IMR-90 (cell line): Measurements from ENCODE around the gene KRT71. TPM values are rescaled to one million over a fixed set of nuclear protein-coding genes. Genes with fewer than 3 reads are reported as not detected.

ENCODE experiments used
- ATAC-seq: fragments of 200-7000 bp; cut with Tn5 transposase; 2 replicates; pipeline ENCODE4 v1.9.1; 2020; ENCODE audit warnings: low read depth, mild to moderate bottlenecking, moderate library complexity
- BruUV-seq: library from RNA; stranded (reverse); fragments of 400-500 nt; replicated peaks from 2 replicates; lab custom pipeline; 2021; lab: Mats Ljungman, UMichigan
- CTCF ChIA-PET: fragments of 300-600 bp; formaldehyde crosslinking; extraction: SDS; loops from one replicate; lab custom pipeline; 2021; ENCODE audit warnings: antibody characterized with exemption; lab: Yijun Ruan, JAX
- POLR2A ChIA-PET: fragments of 300-600 bp; sonication (Branson Sonifier 250); formaldehyde crosslinking; loops from one replicate; lab custom pipeline; 2022; ENCODE audit warnings: antibody characterized with exemption; ENCODE audit not compliant: unreplicated experiment; lab: Charles Lee
- DNase-seq: peaks from one replicate; pipeline ENCODE4 v3.0.0; 2013
- H2AFZ ChIP-seq: replicated peaks from 2 replicates; pipeline ENCODE3; 2013; ENCODE audit warnings: low read length, mild to moderate bottlenecking; ENCODE audit not compliant: poor library complexity
- H2AK5ac ChIP-seq: 2 replicates; pipeline ENCODE4 v1.6.1; 2013; ENCODE audit warnings: low read depth, low read length, inconsistent platforms
- H2AK9ac ChIP-seq: replicated peaks from 2 replicates; pipeline ENCODE3; 2013; ENCODE audit warnings: mild to moderate bottlenecking, low read depth, low read length, moderate library complexity; ENCODE audit not compliant: poor library complexity
- H2BK120ac ChIP-seq: 2 replicates; pipeline ENCODE4 v1.6.1; 2013; ENCODE audit warnings: low read depth, low read length, inconsistent platforms
- H2BK15ac ChIP-seq: 3 replicates; pipeline ENCODE4 v1.6.1; 2013; ENCODE audit warnings: low read depth, low read length, inconsistent platforms
- H2BK20ac ChIP-seq: 2 replicates; pipeline ENCODE4 v1.6.1; 2013; ENCODE audit warnings: low read depth, mild to moderate bottlenecking, inconsistent platforms, low read length, moderate library complexity
- H2BK5ac ChIP-seq: 2 replicates; pipeline ENCODE4 v1.6.1; 2013; ENCODE audit warnings: mild to moderate bottlenecking, low read depth, low read length, inconsistent platforms; ENCODE audit not compliant: poor library complexity, severe bottlenecking
- H3K14ac ChIP-seq: replicated peaks from 2 replicates; pipeline ENCODE4 v1.6.1; 2013; ENCODE audit warnings: low read depth, low read length, inconsistent platforms
- H3K18ac ChIP-seq: 2 replicates; pipeline ENCODE4 v1.6.1; 2013; ENCODE audit warnings: low read depth, low read length, control low read depth
- H3K23ac ChIP-seq: 2 replicates; pipeline ENCODE4 v1.6.1; 2013; ENCODE audit warnings: low read depth, low read length, inconsistent platforms
- H3K27ac ChIP-seq: 2 replicates; pipeline ENCODE4 v1.5.1; 2013; ENCODE audit warnings: mild to moderate bottlenecking, control low read depth, low read length; ENCODE audit not compliant: insufficient read depth
- H3K27me3 ChIP-seq: 2 replicates; pipeline ENCODE4 v1.6.1; 2013; ENCODE audit warnings: low read length; ENCODE audit not compliant: control insufficient read depth, insufficient read depth
- H3K36me3 ChIP-seq: 2 replicates; pipeline ENCODE4 v1.6.1; 2013; ENCODE audit warnings: low read length, mixed read lengths; ENCODE audit not compliant: control insufficient read depth, insufficient read depth
- H3K4ac ChIP-seq: 2 replicates; pipeline ENCODE4 v1.6.1; 2013; ENCODE audit warnings: low read depth, low read length, inconsistent platforms
- H3K4me1 ChIP-seq: 2 replicates; pipeline ENCODE4 v1.6.1; 2013; ENCODE audit warnings: low read length, mixed read lengths; ENCODE audit not compliant: control insufficient read depth, insufficient read depth
- H3K4me2 ChIP-seq: 2 replicates; pipeline ENCODE4 v1.6.1; 2013; ENCODE audit warnings: low read depth, mild to moderate bottlenecking, control low read depth, low read length, moderate library complexity
- H3K4me3 ChIP-seq: 2 replicates; pipeline ENCODE4 v1.5.1; 2013; ENCODE audit warnings: low read depth, mild to moderate bottlenecking, control low read depth, low read length, moderate library complexity; ENCODE audit not compliant: insufficient read depth
- H3K56ac ChIP-seq: 2 replicates; pipeline ENCODE4 v1.6.1; 2013; ENCODE audit warnings: low read length, inconsistent platforms; ENCODE audit not compliant: insufficient read depth; ENCODE audit errors: extremely low read depth
- H3K79me1 ChIP-seq, 2 experiments: 2 replicates each; pipeline ENCODE4 v1.6.1; 2013; ENCODE audit warnings: low read length in 2 of 2, inconsistent platforms in 1 of 2, low read depth in 1 of 2
- H3K9ac ChIP-seq: 2 replicates; pipeline ENCODE4 v1.6.1; 2013; ENCODE audit warnings: low read depth, low read length, control low read depth
- H3K9me1 ChIP-seq: 2 replicates; pipeline ENCODE4 v1.6.1; 2013; ENCODE audit warnings: low read length, inconsistent platforms; ENCODE audit not compliant: insufficient read depth
- H3K9me3 ChIP-seq: 2 replicates; pipeline ENCODE4 v1.6.1; 2013; ENCODE audit warnings: low read length; ENCODE audit not compliant: control insufficient read depth, insufficient read depth
- H4K20me1 ChIP-seq: 2 replicates; pipeline ENCODE4 v1.6.1; 2013; ENCODE audit warnings: low read length, inconsistent platforms; ENCODE audit not compliant: insufficient read depth
- H4K5ac ChIP-seq: 2 replicates; pipeline ENCODE4 v1.6.1; 2013; ENCODE audit warnings: mild to moderate bottlenecking, low read depth, low read length, control low read depth
- H4K8ac ChIP-seq, 2 experiments: 2 replicates each; pipeline ENCODE4 v1.6.1; 2013; ENCODE audit warnings: low read depth in 2 of 2, low read length in 2 of 2, control low read depth in 1 of 2, inconsistent platforms in 1 of 2
- H4K91ac ChIP-seq: 2 replicates; pipeline ENCODE4 v1.6.1; 2013; ENCODE audit warnings: low read depth, low read length, inconsistent platforms; ENCODE audit not compliant: insufficient read depth
- BHLHE40 ChIP-seq: fragments of 150-350 bp; IDR thresholded peaks from 2 replicates; pipeline ENCODE4 v1.6.1; 2016; ENCODE audit warnings: mild to moderate bottlenecking, low read depth, low read length
- CEBPB ChIP-seq: IDR thresholded peaks from 2 replicates; pipeline ENCODE4 v1.6.1; 2012; ENCODE audit warnings: low read depth, low read length, improper control_type of control experiment
- CHD1 ChIP-seq: IDR thresholded peaks from 2 replicates; pipeline ENCODE4 v1.6.1; 2012; ENCODE audit warnings: low read depth, low read length, improper control_type of control experiment
- MAFK ChIP-seq: IDR thresholded peaks from 2 replicates; pipeline ENCODE4 v1.6.1; 2012; ENCODE audit warnings: low read depth, low read length, improper control_type of control experiment
- MXI1 ChIP-seq: IDR thresholded peaks from 2 replicates; pipeline ENCODE4 v1.6.1; 2012; ENCODE audit warnings: low read depth, mild to moderate bottlenecking, low read length, moderate library complexity, borderline replicate concordance
- NFE2L2 ChIP-seq: fragments of 150-350 bp; IDR thresholded peaks from 2 replicates; pipeline ENCODE4 v1.6.1; 2016; ENCODE audit warnings: low read depth, mild to moderate bottlenecking, low read length
- RAD21 ChIP-seq: IDR thresholded peaks from 2 replicates; pipeline ENCODE4 v1.6.1; 2012; ENCODE audit warnings: low read length, improper control_type of control experiment
- RCOR1 ChIP-seq: IDR thresholded peaks from 2 replicates; pipeline ENCODE4 v1.6.1; 2012; ENCODE audit warnings: mild to moderate bottlenecking, low read length, improper control_type of control experiment; ENCODE audit not compliant: insufficient replicate concordance
- RFX5 ChIP-seq: IDR thresholded peaks from 2 replicates; pipeline ENCODE4 v1.8.0; 2012; ENCODE audit warnings: low read depth, mild to moderate bottlenecking, low read length, moderate library complexity
- SMC3 ChIP-seq: fragments of 150-350 bp; IDR thresholded peaks from 2 replicates; pipeline ENCODE4 v1.6.1; 2016; ENCODE audit warnings: low read depth, mild to moderate bottlenecking, antibody characterized with exemption, low read length, moderate library complexity
- WGBS, 2 experiments: methylation state at CpG; one replicate each; pipeline versions ENCODE4 v1.1.5 to v1.1.7; 2013; ENCODE audit warnings: missing lambda C conversion rate in 2 of 2; ENCODE audit not compliant: insufficient read length in 1 of 2; ENCODE audit errors: extremely low coverage in 2 of 2; 5-methylcytosine and 5-hydroxymethylcytosine counted together
- dilution Hi-C: fragments of 300-500 bp; cut with HindIII; formaldehyde crosslinking; loops from one replicate; pipeline ENCODE4 v1.14.3; 2018; ENCODE audit warnings: low sequenced_read_pairs; ENCODE audit not compliant: unreplicated experiment
- in situ Hi-C: fragments of 300-500 bp; cut with MboI; formaldehyde crosslinking; loops from 3 replicates; pipeline ENCODE4 v1.14.3; 2019; ENCODE audit warnings: low sequenced_read_pairs, inconsistent platforms, mixed read lengths
- intact Hi-C: fragments of 100-400 bp; cut with micrococcal nuclease; formaldehyde crosslinking; loops from 2 replicates; pipeline ENCODE4 v1.10.0; 2022
- polyA plus RNA-seq, 3 experiments: library from polyadenylated mRNA; depleted of rRNA; stranded (reverse); fragments of >200 nt; gene quantifications; 2 replicates each; pipeline ENCODE4 v1.2.3, GENCODE V29; 2012; ENCODE audit warnings: low replicate concordance in 1 of 3
- total RNA-seq: library from RNA; depleted of rRNA; stranded (reverse); fragments of >200 nt; gene quantifications from 2 replicates; pipeline ENCODE4 v1.2.3, GENCODE V29; 2012
- TF ChIP-seq, protein P1 (sequence below): conservative IDR thresholded peaks from 2 replicates; pipeline ENCODE4 v1.5.1; 2012; ENCODE audit warnings: mild to moderate bottlenecking, low read depth, low read length, improper control_type of control experiment
- TF ChIP-seq, protein P2 (sequence below): fragments of 150-350 bp; IDR thresholded peaks from 2 replicates; pipeline ENCODE4 v1.6.1; 2016; ENCODE audit warnings: low read depth, mild to moderate bottlenecking, low read length, moderate library complexity, borderline replicate concordance
- TF ChIP-seq, protein P3 (sequence below): fragments of 150-350 bp; IDR thresholded peaks from 2 replicates; pipeline ENCODE4 v1.6.1; 2017; ENCODE audit warnings: mild to moderate bottlenecking, antibody characterized with exemption, low read length, low read depth

KRT71 gene
- total and polyA plus RNA-seq, 2 of the 4 experiments (the other 2 are of a cell fraction): not detected

DNA sequence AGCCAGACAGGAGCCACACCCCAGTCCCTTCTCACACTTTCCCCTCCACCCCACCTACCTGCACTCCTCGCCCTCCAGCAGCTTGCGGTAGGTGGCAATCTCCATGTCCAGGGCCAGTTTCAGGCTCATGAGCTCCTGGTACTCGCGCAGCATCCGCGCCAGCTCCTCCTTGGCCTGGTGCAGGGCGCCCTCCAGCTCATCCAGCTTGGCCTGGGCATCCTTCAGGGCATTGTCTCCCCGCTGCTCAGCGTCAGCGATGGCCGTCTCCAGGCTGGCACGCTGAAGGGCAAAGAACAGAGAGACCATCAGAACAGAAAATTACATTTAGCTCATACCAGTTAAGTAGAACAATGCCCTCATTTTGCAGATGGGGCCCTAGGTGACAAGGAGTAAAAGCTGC, 15.2 kb upstream of the KRT71 start:
- ChIA-PET POLR2A (no interaction called here), CTCF (no interaction called here)
- Histone ChIP-seq H2BK20ac (no peak overlapping the region), H3K9ac (no peak overlapping the region), H3K9me3 (no peaks in the 10 kb centered on the region), H3K27ac (no peak overlapping the region), H2BK5ac (no peak overlapping the region), H3K4me3 (no peak overlapping the region), H2BK120ac (no peak overlapping the region), H3K23ac (no peak overlapping the region), H3K56ac (no peak overlapping the region), H4K91ac (no peak overlapping the region), H4K8ac (no peak overlapping the region), H3K4me2 (no peak overlapping the region), H3K36me3 (no peaks in the 10 kb centered on the region), H4K20me1 (no peaks in the 10 kb centered on the region), H3K9me1 (no peaks in the 10 kb centered on the region), H4K5ac (no peak overlapping the region), H2BK15ac (no peak overlapping the region), H2AFZ (no peak overlapping the region), H3K79me1 (no peaks in the 10 kb centered on the region), H3K18ac (no peak overlapping the region), H3K27me3 (peaks cover 46% of the 10 kb centered on the region), H3K4me1 (no peaks in the 10 kb centered on the region), H3K4ac (no peak overlapping the region), H2AK5ac (no peak overlapping the region), H3K14ac (no peak overlapping the region), H2AK9ac (no peak overlapping the region)
- ATAC-seq (no peak), DNase-seq (no peak)
- TF ChIP-seq, protein P1, sequence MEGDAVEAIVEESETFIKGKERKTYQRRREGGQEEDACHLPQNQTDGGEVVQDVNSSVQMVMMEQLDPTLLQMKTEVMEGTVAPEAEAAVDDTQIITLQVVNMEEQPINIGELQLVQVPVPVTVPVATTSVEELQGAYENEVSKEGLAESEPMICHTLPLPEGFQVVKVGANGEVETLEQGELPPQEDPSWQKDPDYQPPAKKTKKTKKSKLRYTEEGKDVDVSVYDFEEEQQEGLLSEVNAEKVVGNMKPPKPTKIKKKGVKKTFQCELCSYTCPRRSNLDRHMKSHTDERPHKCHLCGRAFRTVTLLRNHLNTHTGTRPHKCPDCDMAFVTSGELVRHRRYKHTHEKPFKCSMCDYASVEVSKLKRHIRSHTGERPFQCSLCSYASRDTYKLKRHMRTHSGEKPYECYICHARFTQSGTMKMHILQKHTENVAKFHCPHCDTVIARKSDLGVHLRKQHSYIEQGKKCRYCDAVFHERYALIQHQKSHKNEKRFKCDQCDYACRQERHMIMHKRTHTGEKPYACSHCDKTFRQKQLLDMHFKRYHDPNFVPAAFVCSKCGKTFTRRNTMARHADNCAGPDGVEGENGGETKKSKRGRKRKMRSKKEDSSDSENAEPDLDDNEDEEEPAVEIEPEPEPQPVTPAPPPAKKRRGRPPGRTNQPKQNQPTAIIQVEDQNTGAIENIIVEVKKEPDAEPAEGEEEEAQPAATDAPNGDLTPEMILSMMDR: no peak
- TF ChIP-seq RCOR1 (no peak), SMC3 (no peak), MAFK (no peak), NFE2L2 (no peak), MXI1 (no peak), BHLHE40 (no peak), CHD1 (no peak), RAD21 (no peak), RFX5 (no peak), CEBPB (no peak)
- TF ChIP-seq, protein P2, sequence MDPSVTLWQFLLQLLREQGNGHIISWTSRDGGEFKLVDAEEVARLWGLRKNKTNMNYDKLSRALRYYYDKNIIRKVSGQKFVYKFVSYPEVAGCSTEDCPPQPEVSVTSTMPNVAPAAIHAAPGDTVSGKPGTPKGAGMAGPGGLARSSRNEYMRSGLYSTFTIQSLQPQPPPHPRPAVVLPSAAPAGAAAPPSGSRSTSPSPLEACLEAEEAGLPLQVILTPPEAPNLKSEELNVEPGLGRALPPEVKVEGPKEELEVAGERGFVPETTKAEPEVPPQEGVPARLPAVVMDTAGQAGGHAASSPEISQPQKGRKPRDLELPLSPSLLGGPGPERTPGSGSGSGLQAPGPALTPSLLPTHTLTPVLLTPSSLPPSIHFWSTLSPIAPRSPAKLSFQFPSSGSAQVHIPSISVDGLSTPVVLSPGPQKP: no peak
- TF ChIP-seq, protein P3, sequence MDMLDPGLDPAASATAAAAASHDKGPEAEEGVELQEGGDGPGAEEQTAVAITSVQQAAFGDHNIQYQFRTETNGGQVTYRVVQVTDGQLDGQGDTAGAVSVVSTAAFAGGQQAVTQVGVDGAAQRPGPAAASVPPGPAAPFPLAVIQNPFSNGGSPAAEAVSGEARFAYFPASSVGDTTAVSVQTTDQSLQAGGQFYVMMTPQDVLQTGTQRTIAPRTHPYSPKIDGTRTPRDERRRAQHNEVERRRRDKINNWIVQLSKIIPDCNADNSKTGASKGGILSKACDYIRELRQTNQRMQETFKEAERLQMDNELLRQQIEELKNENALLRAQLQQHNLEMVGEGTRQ: no peak
- dilution Hi-C loops (no loop called here), in situ Hi-C loops (no loop called here), intact Hi-C loops (no loop called here)
- BruUV-seq: no TSS peak
- WGBS, 2 experiments: 77% methylated on average over 8 of the region's 12 CpGs; no CpG with 5 or more reads in 1 of the 2 experiments
